Neuronal stem cell (in vitro differentiated cells): Measurements from ENCODE around the gene HCK.

Experiments used
- DNase-seq: peaks from one replicate; pipeline ENCODE4 v3.0.0-alpha.2; 2013; ENCODE audit warnings: low spot score
- H2AFZ ChIP-seq: one replicate; pipeline ENCODE4 v1.6.1; 2013; ENCODE audit warnings: mild to moderate bottlenecking, low read length, inconsistent platforms
- H2AK5ac ChIP-seq: 2 replicates; pipeline ENCODE4 v1.6.1; 2013; ENCODE audit warnings: low read depth, mild to moderate bottlenecking, inconsistent platforms, low read length, moderate library complexity, mixed read lengths
- H2BK120ac ChIP-seq: 2 replicates; pipeline ENCODE4 v1.6.1; 2013; ENCODE audit warnings: low read depth, mild to moderate bottlenecking, inconsistent platforms, low read length, moderate library complexity, mixed read lengths
- H2BK12ac ChIP-seq: one replicate; pipeline ENCODE4 v1.6.1; 2013; ENCODE audit warnings: low read length, inconsistent platforms
- H2BK15ac ChIP-seq: 2 replicates; pipeline ENCODE4 v1.6.1; 2013; ENCODE audit warnings: mild to moderate bottlenecking, low read length, inconsistent platforms, mixed read lengths
- H2BK5ac ChIP-seq: one replicate; pipeline ENCODE4 v1.6.1; 2013; ENCODE audit warnings: inconsistent platforms, mild to moderate bottlenecking, low read length, moderate library complexity
- H3K14ac ChIP-seq: one replicate; pipeline ENCODE4 v1.6.1; 2013; ENCODE audit warnings: low read length, inconsistent platforms
- H3K18ac ChIP-seq: 2 replicates; pipeline ENCODE4 v1.6.1; 2013; ENCODE audit warnings: low read length, inconsistent platforms
- H3K23ac ChIP-seq: 2 replicates; pipeline ENCODE4 v1.6.1; 2013; ENCODE audit warnings: low read depth, mild to moderate bottlenecking, mixed read lengths, low read length, inconsistent platforms; ENCODE audit not compliant: poor library complexity
- H3K27ac ChIP-seq: replicated peaks from 3 replicates; pipeline ENCODE4 v1.5.1; 2013; ENCODE audit warnings: low read length, inconsistent platforms
- H3K27me3 ChIP-seq, 3 experiments: 2 replicates each; pipeline ENCODE4 v1.6.1; 2013; ENCODE audit warnings: low read length in 3 of 3, mild to moderate bottlenecking in 2 of 3, inconsistent platforms in 1 of 3, low read depth in 1 of 3, mixed read lengths in 1 of 3, moderate library complexity in 1 of 3; ENCODE audit not compliant: control insufficient read depth in 3 of 3, insufficient read depth in 3 of 3
- H3K36me3 ChIP-seq, 2 donors: replicated peaks in 1 of 2; 2 replicates each; pipeline ENCODE4 v1.6.1; 2013; ENCODE audit warnings: low read length in 2 of 2; ENCODE audit not compliant: control insufficient read depth in 2 of 2, insufficient read depth in 2 of 2
- H3K4ac ChIP-seq: 2 replicates; pipeline ENCODE4 v1.6.1; 2013; ENCODE audit warnings: inconsistent platforms, mild to moderate bottlenecking, low read length, moderate library complexity
- H3K4me1 ChIP-seq, 2 donors: 1 replicate in 1 of 2; 2 replicates in 1 of 2; pipeline ENCODE4 v1.6.1; 2013; ENCODE audit warnings: low read length in 2 of 2, low read depth in 1 of 2; ENCODE audit not compliant: control insufficient read depth in 2 of 2, insufficient read depth in 1 of 2
- H3K4me2 ChIP-seq: one replicate; pipeline ENCODE4 v1.6.1; 2013; ENCODE audit warnings: mild to moderate bottlenecking, low read length, inconsistent platforms; ENCODE audit not compliant: insufficient read depth, poor library complexity, severe bottlenecking
- H3K4me3 ChIP-seq, 2 donors: 2 replicates each; pipeline ENCODE4 v1.5.1; 2013; ENCODE audit warnings: low read length in 2 of 2, mild to moderate bottlenecking in 2 of 2, inconsistent platforms in 1 of 2, moderate library complexity in 1 of 2
- H3K79me1 ChIP-seq: one replicate; pipeline ENCODE4 v1.6.1; 2013; ENCODE audit warnings: low read depth, mild to moderate bottlenecking, inconsistent platforms, low read length, moderate library complexity
- H3K9ac ChIP-seq: one replicate; pipeline ENCODE4 v1.6.1; 2013; ENCODE audit warnings: mild to moderate bottlenecking, low read depth, low read length, inconsistent platforms; ENCODE audit not compliant: poor library complexity
- H3K9me3 ChIP-seq, 2 donors: replicated peaks in 1 of 2; 2 replicates each; pipeline versions ENCODE3 to v1.6.1; 2013; ENCODE audit warnings: low read length in 2 of 2, mild to moderate bottlenecking in 2 of 2, inconsistent platforms in 1 of 2, low read depth in 1 of 2, mixed read lengths in 1 of 2, moderate library complexity in 1 of 2; ENCODE audit not compliant: control insufficient read depth in 2 of 2, insufficient read depth in 1 of 2
- H4K8ac ChIP-seq: one replicate; pipeline ENCODE4 v1.6.1; 2013; ENCODE audit warnings: low read depth, mild to moderate bottlenecking, inconsistent platforms, low read length, moderate library complexity
- H4K91ac ChIP-seq: one replicate; pipeline ENCODE4 v1.6.1; 2013; ENCODE audit warnings: low read length, low read depth, mild to moderate bottlenecking, inconsistent platforms; ENCODE audit not compliant: poor library complexity
- WGBS, 2 donors: extraction: QIAGEN DNeasy Blood & Tissue Kit; methylation state at CpG; one replicate each; pipeline ENCODE4 v1.1.7; 2013; ENCODE audit warnings: missing lambda C conversion rate in 2 of 2, mixed read lengths in 1 of 2; ENCODE audit not compliant: insufficient read length in 2 of 2, insufficient replicate concordance in 1 of 2; ENCODE audit errors: extremely low coverage in 2 of 2; 5-methylcytosine and 5-hydroxymethylcytosine counted together

HCK gene

GRCh38 chr20:32138921-32139320 lies 86.9 kb downstream of the HCK start:
- H3K4me2 ChIP-seq, result no peak overlapping the region
- no peak overlapping the region for H2BK12ac ChIP-seq
- H3K4me3 ChIP-seq, result no peak overlapping the region
- H3K79me1 ChIP-seq, result peaks cover 2% of the 10 kb centered on the region
- no peaks in the 10 kb centered on the region for H3K9me3 ChIP-seq
- no peak overlapping the region for H2BK15ac ChIP-seq
- H3K36me3 ChIP-seq, result peaks cover 48 to 85% of the 10 kb centered on the region in 2 donors
- H3K27ac ChIP-seq, result no peak overlapping the region
- no peak overlapping the region for H2AK5ac ChIP-seq
- H2BK5ac ChIP-seq, result no peak overlapping the region
- no peak overlapping the region for H3K23ac ChIP-seq
- no peak overlapping the region for H2BK120ac ChIP-seq
- WGBS, 2 donors, result no CpG with 5 or more reads among the region's 8 CpGs
- H3K18ac ChIP-seq, result no peak overlapping the region
- H3K14ac ChIP-seq, result no peak overlapping the region
- H2AFZ ChIP-seq, result no peak overlapping the region
- no peak overlapping the region for H3K9ac ChIP-seq
- no peaks in the 10 kb centered on the region for H3K4me1 ChIP-seq
- no peak overlapping the region for H3K4ac ChIP-seq
- no peak overlapping the region for H4K8ac ChIP-seq
- no peak for DNase-seq
- no peak overlapping the region for H4K91ac ChIP-seq
- H3K27me3 ChIP-seq, result no peaks in the 10 kb centered on the region

- no peaks in the 10 kb centered on the region for H3K27me3 ChIP-seq
- no peak for DNase-seq
- H3K14ac ChIP-seq, result no peak overlapping the region
- peaks cover 53 to 93% of the 10 kb centered on the region in 2 donors for H3K36me3 ChIP-seq
- no peak overlapping the region for H3K4ac ChIP-seq
- H2BK120ac ChIP-seq, result no peak overlapping the region
- no peak overlapping the region for H3K4me3 ChIP-seq
- H3K4me1 ChIP-seq, result no peaks in the 10 kb centered on the region
- H2BK15ac ChIP-seq, result no peak overlapping the region
- H3K18ac ChIP-seq, result no peak overlapping the region
- H3K4me2 ChIP-seq, result no peak overlapping the region
- no peak overlapping the region for H2AFZ ChIP-seq
- WGBS, 2 donors, result no CpG with 5 or more reads among the region's 3 CpGs
- no peak overlapping the region for H3K27ac ChIP-seq
- H2AK5ac ChIP-seq, result no peak overlapping the region
- H4K91ac ChIP-seq, result no peak overlapping the region
- no peak overlapping the region for H2BK5ac ChIP-seq
- no peaks in the 10 kb centered on the region for H3K9me3 ChIP-seq
- H3K23ac ChIP-seq, result no peak overlapping the region
- H4K8ac ChIP-seq, result no peak overlapping the region
- H3K79me1 ChIP-seq, result peaks cover 2% of the 10 kb centered on the region
- no peak overlapping the region for H2BK12ac ChIP-seq
- no peak overlapping the region for H3K9ac ChIP-seq
Measured at GRCh38 chr20:32139947-32140346, 87.9 kb downstream of the HCK start.

GRCh38 chr20:32140603-32141002 lies 88.6 kb downstream of the HCK start:
- Histone ChIP-seq H3K9ac (no peak overlapping the region), H4K91ac (no peak overlapping the region), H2AK5ac (no peak overlapping the region), H3K18ac (no peak overlapping the region), H2BK120ac (no peak overlapping the region), H3K4me3 (no peak overlapping the region), H2BK15ac (no peak overlapping the region), H3K79me1 (peaks cover 4% of the 10 kb centered on the region), H3K27ac (no peak overlapping the region), H3K23ac (no peak overlapping the region), H3K27me3 (no peaks in the 10 kb centered on the region), H3K36me3 (peaks cover 60 to 95% of the 10 kb centered on the region in 2 donors), H3K4ac (no peak overlapping the region), H3K4me2 (no peak overlapping the region), H3K9me3 (no peaks in the 10 kb centered on the region), H2AFZ (no peak overlapping the region), H4K8ac (no peak overlapping the region), H2BK5ac (no peak overlapping the region), H2BK12ac (no peak overlapping the region), H3K14ac (no peak overlapping the region), H3K4me1 (no peaks in the 10 kb centered on the region)
- WGBS, 2 donors, result no CpG with 5 or more reads among the region's 4 CpGs
- DNase-seq, result no peak

- no peak overlapping the region for H4K91ac ChIP-seq
- no peak overlapping the region for H2BK120ac ChIP-seq
- peaks cover 4% of the 10 kb centered on the region for H3K79me1 ChIP-seq
- H3K4ac ChIP-seq, result no peak overlapping the region
- WGBS, 2 donors, result no CpG with 5 or more reads among the region's 21 CpGs
- no peak overlapping the region for H3K14ac ChIP-seq
- H3K18ac ChIP-seq, result no peak overlapping the region
- no peak overlapping the region for H2BK12ac ChIP-seq
- no peaks in the 10 kb centered on the region for H3K4me1 ChIP-seq
- H2BK15ac ChIP-seq, result no peak overlapping the region
- H3K4me3 ChIP-seq, result no peak overlapping the region
- no peak overlapping the region for H2AK5ac ChIP-seq
- no peak for DNase-seq
- H3K9ac ChIP-seq, result no peak overlapping the region
- H3K27me3 ChIP-seq, result no peaks in the 10 kb centered on the region
- peak overlapping the region; percentile 11 for H3K23ac ChIP-seq
- H3K9me3 ChIP-seq, result no peaks in the 10 kb centered on the region
- H3K36me3 ChIP-seq, result peaks cover 67 to 96% of the 10 kb centered on the region in 2 donors
- no peak overlapping the region for H3K4me2 ChIP-seq
- no peak overlapping the region for H4K8ac ChIP-seq
- no peak overlapping the region for H2BK5ac ChIP-seq
- no peak overlapping the region for H2AFZ ChIP-seq
- H3K27ac ChIP-seq, result no peak overlapping the region
Measured at GRCh38 chr20:32141465-32141980, 89.5 kb downstream of the HCK start.
